K562 (cell line): ENCODE data around the gene FKRP. TPM values are rescaled to one million over a fixed set of nuclear protein-coding genes. Genes with fewer than 3 reads are reported as not detected.
A peak's percentile ranks its signal among the peaks of the same experiment; 100 is the strongest.

Experiments used
- CBX3 ChIP-seq, 2 experiments: IDR thresholded peaks; 1 replicate in 1 of 2; 2 replicates in 1 of 2; pipeline ENCODE4 v1.6.1; 2012; ENCODE audit warnings: inconsistent platforms in 2 of 2, low read length in 2 of 2, borderline replicate concordance in 1 of 2, control low read depth in 1 of 2
- CEBPG ChIP-seq, 3 experiments: fragments of 200-800 bp in 1 of 3; sonication (Bioruptor generic) in 1 of 3; sonication (generic) in 1 of 3; formaldehyde crosslinking in 1 of 3; IDR thresholded peaks in 2 of 3; conservative IDR thresholded peaks in 1 of 3; 2 replicates each; pipeline versions ENCODE4 v1.6.1 to v1.8.0; 2016 to 2022; ENCODE audit warnings: missing compliant biosample characterization in 2 of 3, missing genetic modification characterization in 2 of 3, mild to moderate bottlenecking in 1 of 3, missing genetic modification reagents in 1 of 3
- EP300 ChIP-seq: IDR thresholded peaks from 2 replicates; pipeline ENCODE4 v1.6.1; 2012; ENCODE audit warnings: low read length, improper control_type of control experiment
- FOS ChIP-seq: IDR thresholded peaks from 3 replicates; pipeline ENCODE4 v1.6.1; 2011; ENCODE audit not compliant: insufficient read length; ENCODE audit errors: extremely low read depth
- HDAC2 ChIP-seq: fragments of 450-650 bp; IDR thresholded peaks from 2 replicates; pipeline ENCODE4 v1.6.1; 2016; ENCODE audit warnings: mild to moderate bottlenecking
- KDM1A ChIP-seq, 2 experiments: fragments of 450-650 bp; IDR thresholded peaks; 2 replicates each; pipeline ENCODE4 v1.6.1; 2016; ENCODE audit warnings: mild to moderate bottlenecking in 2 of 2
- KDM5B ChIP-seq: fragments of 200-600 bp; sonication (generic); IDR thresholded peaks from 2 replicates; pipeline ENCODE4 v1.6.1; 2012; ENCODE audit warnings: low read depth, mild to moderate bottlenecking, moderate library complexity, low read length, control low read depth, inconsistent platforms; ENCODE audit not compliant: insufficient replicate concordance
- MEF2A ChIP-seq: IDR thresholded peaks from 2 replicates; pipeline ENCODE4 v1.6.1; 2011; ENCODE audit warnings: low read depth, mild to moderate bottlenecking, low read length, moderate library complexity; ENCODE audit not compliant: control insufficient read depth
- MTF1 ChIP-seq: fragments of 250-450 bp; sonication (Bioruptor Pico); IDR thresholded peaks from 2 replicates; pipeline ENCODE4 v1.9.0; 2021; ENCODE audit warnings: moderate library complexity, mild to moderate bottlenecking, inconsistent platforms, borderline replicate concordance
- PTBP1 ChIP-seq: fragments of 200-400 bp; formaldehyde crosslinking; IDR thresholded peaks from 2 replicates; pipeline ENCODE4 v1.6.1; 2017; ENCODE audit warnings: low read depth, low read length
- RBM25 ChIP-seq: fragments of 200-400 bp; formaldehyde crosslinking; IDR thresholded peaks from 2 replicates; pipeline ENCODE4 v1.6.1; 2018; ENCODE audit warnings: low read length, low read depth, moderate library complexity; ENCODE audit not compliant: severe bottlenecking
- RFX5 ChIP-seq: IDR thresholded peaks from 2 replicates; pipeline ENCODE4 v1.6.1; 2011; ENCODE audit warnings: low read depth, mild to moderate bottlenecking, improper control_type of control experiment, low read length
- SIN3A ChIP-seq, 2 experiments: fragments of 150-350 bp in 1 of 2; IDR thresholded peaks; 2 replicates each; pipeline ENCODE4 v1.6.1; 2011 to 2016; ENCODE audit warnings: borderline replicate concordance in 2 of 2, low read depth in 2 of 2, low read length in 2 of 2, mild to moderate bottlenecking in 2 of 2, moderate library complexity in 2 of 2; ENCODE audit not compliant: control insufficient read depth in 1 of 2
- TAL1 ChIP-seq: fragments of 450-650 bp; IDR thresholded peaks from 2 replicates; pipeline ENCODE4 v1.6.1; 2016; ENCODE audit warnings: mild to moderate bottlenecking
- ZFP36 ChIP-seq: fragments of 150-350 bp; IDR thresholded peaks from 2 replicates; pipeline ENCODE4 v1.6.1; 2018; ENCODE audit warnings: low read length, low read depth; ENCODE audit not compliant: partially characterized antibody
- ZNF165 ChIP-seq: fragments of 250-450 bp; sonication (Bioruptor Pico); IDR thresholded peaks from 2 replicates; pipeline ENCODE4 v1.4.0; 2020; ENCODE audit warnings: borderline replicate concordance
- ZNF589 ChIP-seq: fragments of 200-800 bp; sonication (Bioruptor generic); IDR thresholded peaks from 2 replicates; pipeline ENCODE4 v1.6.1; 2016; ENCODE audit warnings: low read depth, missing genetic modification characterization, missing compliant biosample characterization
- ZNF764 ChIP-seq: fragments of 250-450 bp; sonication (Bioruptor Pico); IDR thresholded peaks from 2 replicates; pipeline ENCODE4 v1.4.0; 2020; ENCODE audit warnings: low read depth, mild to moderate bottlenecking, moderate library complexity
- polyA plus RNA-seq, 8 experiments: library from polyadenylated mRNA; depleted of rRNA in 4 of 8; stranded (reverse) in 5 of 8; unstranded in 3 of 8; fragments of >200 nt; fragmentation: Nextera tagmentation in 2 of 8; fragmentation: Illumina TruSeq in 1 of 8; extraction: Ambion mirVana in 2 of 8; extraction: Trizol in 1 of 8; gene quantifications; 2 replicates each; pipeline versions ENCODE4 v1.2.1 to v1.2.3, GENCODE V29; 2011 to 2014; ENCODE audit warnings: inconsistent platforms in 1 of 8, missing spikeins in 1 of 8
- total RNA-seq, 7 experiments: library from RNA; depleted of rRNA in 6 of 7; stranded (reverse); fragments of >200 nt in 6 of 7; fragmentation: Illumina TruSeq in 2 of 7; extraction: Trizol in 2 of 7; gene quantifications; 2 replicates each; pipeline versions ENCODE4 v1.2.1 to v1.2.3, GENCODE V29; 2011 to 2021; ENCODE audit warnings: low replicate concordance in 1 of 7
- TF ChIP-seq, protein P1 (sequence below): sonication (generic); formaldehyde crosslinking; IDR thresholded peaks from 2 replicates; pipeline ENCODE4 v1.8.1; 2022; ENCODE audit warnings: missing genetic modification reagents
- TF ChIP-seq, protein P2 (sequence below): sonication (generic); formaldehyde crosslinking; IDR thresholded peaks from 2 replicates; pipeline ENCODE4 v1.8.0; 2022; ENCODE audit warnings: missing genetic modification reagents, mild to moderate bottlenecking, borderline replicate concordance
- TF ChIP-seq, protein P3 (sequence below): fragments of 250-450 bp; sonication (Bioruptor Pico); IDR thresholded peaks from 2 replicates; pipeline ENCODE4 v1.9.0; 2021; ENCODE audit warnings: mild to moderate bottlenecking, inconsistent platforms

The FKRP gene
- total and polyA plus RNA-seq, 9 of the 15 experiments (the other 6 are each of a cell fraction or from before 2014, with no cell fraction given) = 0.68 to 16.1 (median 6.5) TPM

DNA sequence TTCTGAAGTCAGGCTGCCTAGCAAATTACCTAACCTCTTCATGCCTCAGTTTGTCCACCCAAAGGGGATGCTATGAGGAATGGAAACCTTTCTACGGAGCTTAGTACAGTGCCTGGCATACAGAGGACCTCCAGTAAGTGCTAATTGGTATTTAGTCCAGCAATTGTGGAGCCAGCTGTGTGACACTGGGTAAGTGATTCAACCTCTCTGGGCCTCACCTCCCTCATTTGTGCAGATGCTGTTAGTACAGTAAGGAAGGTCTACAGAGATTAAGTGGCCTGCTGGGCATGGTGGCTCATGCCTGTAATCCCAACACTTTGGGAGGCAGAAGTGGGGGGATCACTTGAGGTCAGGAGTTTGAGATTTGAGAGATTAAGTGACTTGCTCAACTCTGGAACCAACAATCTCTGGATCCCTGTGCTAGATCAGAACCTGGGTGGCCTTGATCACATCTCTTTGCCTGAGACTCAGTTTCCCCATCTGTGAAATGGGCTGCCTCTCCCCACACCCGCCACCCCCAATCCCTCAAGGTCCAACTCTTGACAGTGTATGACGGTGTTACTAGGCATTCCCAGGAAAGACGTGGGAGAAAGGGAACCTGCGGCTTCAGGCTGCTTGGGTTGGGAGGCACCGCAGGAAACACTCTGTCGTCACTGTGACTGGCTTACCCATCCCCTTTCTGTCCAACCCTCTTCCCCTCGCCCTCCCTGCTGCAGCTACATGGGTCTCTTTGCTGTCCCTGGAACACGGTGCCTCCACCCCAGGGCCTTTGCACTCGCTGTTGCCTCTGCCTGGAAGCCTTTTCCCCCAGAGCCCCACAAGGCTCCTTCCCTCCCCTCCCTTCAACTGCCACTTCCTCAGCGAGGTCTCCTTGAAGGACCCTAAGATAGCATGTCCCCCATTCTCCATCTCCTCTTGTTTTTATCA is 47.2 kb upstream of the FKRP start (continued):
- TF ChIP-seq ZNF165 (CRISPR knock-in tag) (no peak), EP300 (no peak), SIN3A (IDR thresholded peaks at IDR 0.05; ENCODE audit: borderline replicate concordance in 2 of 2, control insufficient read depth in 1 of 2, low read depth in 2 of 2, low read length in 2 of 2) (no peak), RFX5 (no peak), PTBP1 (peak; percentile 36), RBM25 (peak; percentile 79), ZFP36 (peak; percentile 70), KDM1A (IDR thresholded peaks at IDR 0.05) (peak in 1 of 2 experiments; percentile 63; a peak in 2 of 4 replicates), TAL1 (no peak), CEBPG (CRISPR knock-in tag; IDR thresholded peaks at IDR 0.05) (no peak), CEBPG (tag; conservative IDR thresholded peaks at IDR 0.05 in 1 of 2, IDR thresholded peaks at IDR 0.05 in 1 of 2) (no peak), FOS (no peak), ZNF764 (CRISPR knock-in tag) (no peak), CBX3 (IDR thresholded peaks at IDR 0.05; ENCODE audit: borderline replicate concordance in 1 of 2, low read length in 2 of 2) (no peak), KDM5B (no peak), MEF2A (no peak), ZNF589 (0 out of 2 replicates have a peak, but pooled peaks have one; percentile 35), HDAC2 (peak; percentile 60; the same call in 1 of the 2 replicates), MTF1 (CRISPR knock-in tag) (no peak)
- TF ChIP-seq, protein P1, sequence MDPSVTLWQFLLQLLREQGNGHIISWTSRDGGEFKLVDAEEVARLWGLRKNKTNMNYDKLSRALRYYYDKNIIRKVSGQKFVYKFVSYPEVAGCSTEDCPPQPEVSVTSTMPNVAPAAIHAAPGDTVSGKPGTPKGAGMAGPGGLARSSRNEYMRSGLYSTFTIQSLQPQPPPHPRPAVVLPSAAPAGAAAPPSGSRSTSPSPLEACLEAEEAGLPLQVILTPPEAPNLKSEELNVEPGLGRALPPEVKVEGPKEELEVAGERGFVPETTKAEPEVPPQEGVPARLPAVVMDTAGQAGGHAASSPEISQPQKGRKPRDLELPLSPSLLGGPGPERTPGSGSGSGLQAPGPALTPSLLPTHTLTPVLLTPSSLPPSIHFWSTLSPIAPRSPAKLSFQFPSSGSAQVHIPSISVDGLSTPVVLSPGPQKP (CRISPR knock-in tag) = no peak
- TF ChIP-seq, protein P2, sequence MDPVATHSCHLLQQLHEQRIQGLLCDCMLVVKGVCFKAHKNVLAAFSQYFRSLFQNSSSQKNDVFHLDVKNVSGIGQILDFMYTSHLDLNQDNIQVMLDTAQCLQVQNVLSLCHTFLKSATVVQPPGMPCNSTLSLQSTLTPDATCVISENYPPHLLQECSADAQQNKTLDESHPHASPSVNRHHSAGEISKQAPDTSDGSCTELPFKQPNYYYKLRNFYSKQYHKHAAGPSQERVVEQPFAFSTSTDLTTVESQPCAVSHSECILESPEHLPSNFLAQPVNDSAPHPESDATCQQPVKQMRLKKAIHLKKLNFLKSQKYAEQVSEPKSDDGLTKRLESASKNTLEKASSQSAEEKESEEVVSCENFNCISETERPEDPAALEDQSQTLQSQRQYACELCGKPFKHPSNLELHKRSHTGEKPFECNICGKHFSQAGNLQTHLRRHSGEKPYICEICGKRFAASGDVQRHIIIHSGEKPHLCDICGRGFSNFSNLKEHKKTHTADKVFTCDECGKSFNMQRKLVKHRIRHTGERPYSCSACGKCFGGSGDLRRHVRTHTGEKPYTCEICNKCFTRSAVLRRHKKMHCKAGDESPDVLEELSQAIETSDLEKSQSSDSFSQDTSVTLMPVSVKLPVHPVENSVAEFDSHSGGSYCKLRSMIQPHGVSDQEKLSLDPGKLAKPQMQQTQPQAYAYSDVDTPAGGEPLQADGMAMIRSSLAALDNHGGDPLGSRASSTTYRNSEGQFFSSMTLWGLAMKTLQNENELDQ (CRISPR knock-in tag) = no peak
- TF ChIP-seq, protein P3, sequence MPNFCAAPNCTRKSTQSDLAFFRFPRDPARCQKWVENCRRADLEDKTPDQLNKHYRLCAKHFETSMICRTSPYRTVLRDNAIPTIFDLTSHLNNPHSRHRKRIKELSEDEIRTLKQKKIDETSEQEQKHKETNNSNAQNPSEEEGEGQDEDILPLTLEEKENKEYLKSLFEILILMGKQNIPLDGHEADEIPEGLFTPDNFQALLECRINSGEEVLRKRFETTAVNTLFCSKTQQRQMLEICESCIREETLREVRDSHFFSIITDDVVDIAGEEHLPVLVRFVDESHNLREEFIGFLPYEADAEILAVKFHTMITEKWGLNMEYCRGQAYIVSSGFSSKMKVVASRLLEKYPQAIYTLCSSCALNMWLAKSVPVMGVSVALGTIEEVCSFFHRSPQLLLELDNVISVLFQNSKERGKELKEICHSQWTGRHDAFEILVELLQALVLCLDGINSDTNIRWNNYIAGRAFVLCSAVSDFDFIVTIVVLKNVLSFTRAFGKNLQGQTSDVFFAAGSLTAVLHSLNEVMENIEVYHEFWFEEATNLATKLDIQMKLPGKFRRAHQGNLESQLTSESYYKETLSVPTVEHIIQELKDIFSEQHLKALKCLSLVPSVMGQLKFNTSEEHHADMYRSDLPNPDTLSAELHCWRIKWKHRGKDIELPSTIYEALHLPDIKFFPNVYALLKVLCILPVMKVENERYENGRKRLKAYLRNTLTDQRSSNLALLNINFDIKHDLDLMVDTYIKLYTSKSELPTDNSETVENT = no peak
